Caco-2 (cell line): ENCODE data around the gene CST6. TPM values are rescaled to one million over a fixed set of nuclear protein-coding genes. Genes with fewer than 3 reads are reported as not detected.
A peak's percentile ranks its signal among the peaks of the same experiment; 100 is the strongest.

ENCODE experiments used
- BruUV-seq: library from RNA; stranded (reverse); fragments of 400-500 nt; replicated peaks from 2 replicates; lab custom pipeline; 2021; lab: Mats Ljungman, UMichigan
- CTCF ChIA-PET: fragments of 300-600 bp; sonication (Branson Sonifier 250); formaldehyde crosslinking; loops from one replicate; lab custom pipeline; 2022; ENCODE audit warnings: antibody characterized with exemption; lab: Charles Lee
- POLR2A ChIA-PET: fragments of 300-600 bp; sonication (Branson Sonifier 250); formaldehyde crosslinking; loops from one replicate; lab custom pipeline; 2022; ENCODE audit warnings: antibody characterized with exemption; lab: Charles Lee
- DNase-seq, 2 experiments: peaks; one replicate each; pipeline versions ENCODE4 v3.0.0 to v3.0.0-alpha.2; 2020 to 2022
- H3K27me3 ChIP-seq: replicated peaks from 2 replicates; pipeline ENCODE4 v1.6.0; 2011; ENCODE audit warnings: low read length; ENCODE audit not compliant: control insufficient read depth, insufficient read depth
- H3K36me3 ChIP-seq: 2 replicates; pipeline ENCODE4 v1.5.1; 2011; ENCODE audit warnings: low read length; ENCODE audit not compliant: control insufficient read depth, insufficient read depth
- H3K4me1 ChIP-seq: fragments of 250-450 bp; sonication (Bioruptor Pico); 2 replicates; pipeline ENCODE4 v1.5.1; 2020; ENCODE audit warnings: mild to moderate bottlenecking
- H3K4me3 ChIP-seq: 2 replicates; pipeline ENCODE4 v1.5.1; 2011; ENCODE audit warnings: low read depth, mild to moderate bottlenecking, control low read depth, low read length
- H3K9me3 ChIP-seq: fragments of 250-450 bp; sonication (Bioruptor Pico); 2 replicates; pipeline ENCODE4 v1.5.1; 2020; ENCODE audit warnings: mild to moderate bottlenecking, moderate library complexity
- H3K27ac Mint-ChIP-seq: one replicate; pipeline ENCODE4 v1.8.0; 2022; ENCODE audit warnings: mixed read lengths; ENCODE audit not compliant: unreplicated experiment
- H3K27me3 Mint-ChIP-seq: one replicate; pipeline ENCODE4 v1.8.0; 2022; ENCODE audit warnings: mixed read lengths; ENCODE audit not compliant: insufficient read depth, unreplicated experiment
- H3K36me3 Mint-ChIP-seq: one replicate; pipeline ENCODE4 v1.8.0; 2022; ENCODE audit warnings: mild to moderate bottlenecking, mixed read lengths; ENCODE audit not compliant: insufficient read depth, unreplicated experiment
- H3K4me1 Mint-ChIP-seq: one replicate; pipeline ENCODE4 v1.8.0; 2022; ENCODE audit warnings: low read depth, mixed read lengths; ENCODE audit not compliant: unreplicated experiment
- H3K4me3 Mint-ChIP-seq: one replicate; pipeline ENCODE4 v1.8.0; 2022; ENCODE audit warnings: mild to moderate bottlenecking, moderate library complexity, mixed read lengths; ENCODE audit not compliant: unreplicated experiment
- H3K9me3 Mint-ChIP-seq: one replicate; pipeline ENCODE4 v1.8.0; 2022; ENCODE audit warnings: mixed read lengths; ENCODE audit not compliant: unreplicated experiment
- CTCF ChIP-seq, 2 experiments: fragments of 200-600 bp in 1 of 2; IDR thresholded peaks; 1 replicate in 1 of 2; 2 replicates in 1 of 2; pipeline versions ENCODE4 v1.5.1 to v1.8.0; 2011 to 2022; ENCODE audit warnings: antibody characterized with exemption in 1 of 2, control low read depth in 1 of 2, inconsistent platforms in 1 of 2, low read depth in 1 of 2, low read length in 1 of 2, mild to moderate bottlenecking in 1 of 2, moderate library complexity in 1 of 2; ENCODE audit not compliant: insufficient read depth in 1 of 2, severe bottlenecking in 1 of 2, unreplicated experiment in 1 of 2
- intact Hi-C: fragments of 100-400 bp; cut with micrococcal nuclease; formaldehyde crosslinking; loops from one replicate; pipeline ENCODE4 v1.10.0; 2022; ENCODE audit not compliant: unreplicated experiment
- total RNA-seq: library from RNA; stranded (reverse); gene quantifications from 2 replicates; pipeline ENCODE4 v1.2.3, GENCODE V29; 2022

The CST6 gene
- total RNA-seq, 1 experiment from 2014 or later: not detected

GRCh38 chr11:65965986-65966762 is 45.6 kb upstream of the CST6 start:
- peaks cover 13% of the 10 kb centered on the region for H3K4me1 Mint-ChIP-seq
- no peak for DNase-seq
- Histone ChIP-seq H3K4me3 (no peak overlapping the region), H3K4me1 (peaks cover 10% of the 10 kb centered on the region), H3K27me3 (no peaks in the 10 kb centered on the region), H3K9me3 (no peaks in the 10 kb centered on the region), H3K36me3 (peaks cover 1% of the 10 kb centered on the region)
- H3K36me3 Mint-ChIP-seq: peaks cover 57% of the 10 kb centered on the region
- no peaks in the 10 kb centered on the region for H3K27me3 Mint-ChIP-seq
- ChIA-PET POLR2A (no interaction called here), CTCF (interaction anchor here (0.6 kb wide), 1 partner anchor 78 kb away, joined by 11 read pairs; the partner anchor contains the start of gene FIBP)
- H3K9me3 Mint-ChIP-seq: no peaks in the 10 kb centered on the region
- intact Hi-C loops: no loop called here
- no peak overlapping the region for H3K27ac Mint-ChIP-seq
- TSS peak; percentile 8 for BruUV-seq
- no peak overlapping the region for H3K4me3 Mint-ChIP-seq
- no peak for TF ChIP-seq CTCF (IDR thresholded peaks at IDR 0.05; ENCODE audit: insufficient read depth in 1 of 2, low read depth in 1 of 2, low read length in 1 of 2, severe bottlenecking in 1 of 2, unreplicated experiment in 1 of 2)

GRCh38 chr11:65967329-65967934 is 44.4 kb upstream of the CST6 start:
- no peaks in the 10 kb centered on the region for H3K27me3 ChIP-seq
- DNase-seq: no peak
- peaks cover 8% of the 10 kb centered on the region for H3K4me1 ChIP-seq
- no peaks in the 10 kb centered on the region for H3K9me3 Mint-ChIP-seq
- H3K36me3 Mint-ChIP-seq: peaks cover 59% of the 10 kb centered on the region
- intact Hi-C loops: no loop called here
- ChIA-PET CTCF (no interaction called here), POLR2A (interaction anchor here (0.5 to 0.7 kb wide), 2 partner anchors 12 to 19 kb away, joined by 4 to 7 read pairs; no protein-coding TSS in a partner anchor)
- no peak overlapping the region for H3K27ac Mint-ChIP-seq
- TF ChIP-seq CTCF (IDR thresholded peaks at IDR 0.05; ENCODE audit: insufficient read depth in 1 of 2, low read depth in 1 of 2, low read length in 1 of 2, severe bottlenecking in 1 of 2, unreplicated experiment in 1 of 2): no peak
- H3K9me3 ChIP-seq: no peaks in the 10 kb centered on the region
- H3K36me3 ChIP-seq: peaks cover 1% of the 10 kb centered on the region
- BruUV-seq: no TSS peak
- H3K4me3 ChIP-seq: no peak overlapping the region
- H3K4me1 Mint-ChIP-seq: peaks cover 9% of the 10 kb centered on the region
- no peaks in the 10 kb centered on the region for H3K27me3 Mint-ChIP-seq
- H3K4me3 Mint-ChIP-seq: no peak overlapping the region

GRCh38 chr11:65968600-65969482 is 43.0 kb upstream of the CST6 start:
- peaks cover 65% of the 10 kb centered on the region for H3K36me3 Mint-ChIP-seq

More at GRCh38 chr11:65968600-65969482, 43.0 kb upstream of the CST6 start:
- H3K4me1 Mint-ChIP-seq: no peaks in the 10 kb centered on the region
- intact Hi-C loops: no loop called here
- CTCF ChIA-PET: interaction anchor here (1.2 kb wide), 1 partner anchor 78 kb away, joined by 4 read pairs; the partner anchor contains the start of gene CCDC85B
- Histone ChIP-seq H3K4me3 (no peak overlapping the region), H3K9me3 (no peaks in the 10 kb centered on the region), H3K4me1 (no peaks in the 10 kb centered on the region), H3K27me3 (no peaks in the 10 kb centered on the region), H3K36me3 (peaks cover 1% of the 10 kb centered on the region)
- no TSS peak for BruUV-seq
- peak overlapping the region; percentile 11 for H3K27ac Mint-ChIP-seq
- POLR2A ChIA-PET: no interaction called here
- H3K27me3 Mint-ChIP-seq: no peaks in the 10 kb centered on the region
- no peak for TF ChIP-seq CTCF (IDR thresholded peaks at IDR 0.05; ENCODE audit: insufficient read depth in 1 of 2, low read depth in 1 of 2, low read length in 1 of 2, severe bottlenecking in 1 of 2, unreplicated experiment in 1 of 2)
- no peaks in the 10 kb centered on the region for H3K9me3 Mint-ChIP-seq
- no peak overlapping the region for H3K4me3 Mint-ChIP-seq
- DNase-seq: no peak
